Measurements from ENCODE around the gene AAK1.
"Not testable (repeated sequence)": the region's sequence is repeated elsewhere in the genome, so short reads cannot be mapped to it uniquely, and the experiment has no call there.

Gene AAK1

GRCh38 chr2:69659349-69659748 is 15.8 kb upstream of the AAK1 start:
- DNase-seq = no peak

GRCh38 chr2:69652206-69652605 is 8.7 kb upstream of the AAK1 start:
- no peak for DNase-seq

GRCh38 chr2:69647196-69647595 is 3.7 kb upstream of the AAK1 start:
- DNase-seq = not testable (repeated sequence)

DNA sequence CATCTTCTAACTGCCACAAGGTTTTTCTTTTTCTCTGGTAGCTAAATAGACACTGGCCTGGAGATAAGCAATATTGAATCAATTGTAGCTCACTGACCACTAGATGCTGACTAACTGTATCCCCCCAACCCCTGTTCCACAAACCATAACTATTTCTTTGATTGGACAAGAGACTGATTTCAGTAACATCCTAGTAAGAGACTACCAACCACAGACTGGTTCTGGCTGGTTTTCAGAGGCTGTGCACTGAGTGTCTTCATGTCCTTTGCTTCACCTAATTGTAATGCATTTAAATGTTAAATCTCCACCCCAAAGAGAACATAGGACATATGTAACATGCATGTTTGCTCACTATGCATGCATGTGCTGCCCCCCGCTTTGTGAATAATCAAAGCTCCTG is 3.2 kb upstream of the AAK1 start:
- no peak for DNase-seq

- DNase-seq = no peak
Observed at GRCh38 chr2:69645921-69646320, 2.4 kb upstream of the AAK1 start.

GRCh38 chr2:69645031-69645431 is 1.5 kb upstream of the AAK1 start:
- no peak for DNase-seq

DNA sequence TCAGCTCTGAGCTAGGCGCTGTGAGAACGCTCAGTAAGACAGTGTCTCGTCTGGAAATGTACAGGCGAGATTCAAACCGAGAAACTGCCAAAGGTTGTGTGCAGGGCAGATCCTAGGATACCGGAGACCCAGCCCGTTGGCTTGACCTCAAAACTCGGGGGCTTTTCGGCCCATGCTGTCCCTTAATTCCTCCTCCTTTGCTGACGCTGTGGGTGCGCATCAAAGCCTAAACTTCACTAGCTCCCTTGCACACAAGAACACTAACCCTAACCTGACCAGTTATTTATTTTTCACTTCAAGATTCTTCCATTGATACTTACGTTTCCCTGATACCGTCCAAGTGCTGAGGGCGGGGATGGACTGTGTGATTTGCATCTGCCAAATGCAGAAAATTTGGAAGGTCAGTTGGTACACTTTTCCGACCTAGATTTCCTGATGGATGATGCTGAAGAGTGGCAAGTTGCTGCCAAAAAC is 1.0 kb upstream of the AAK1 start:
- no peak for DNase-seq

GRCh38 chr2:69642709-69643601 is 584 bp downstream of the AAK1 start:
- DNase-seq = no peak

DNA sequence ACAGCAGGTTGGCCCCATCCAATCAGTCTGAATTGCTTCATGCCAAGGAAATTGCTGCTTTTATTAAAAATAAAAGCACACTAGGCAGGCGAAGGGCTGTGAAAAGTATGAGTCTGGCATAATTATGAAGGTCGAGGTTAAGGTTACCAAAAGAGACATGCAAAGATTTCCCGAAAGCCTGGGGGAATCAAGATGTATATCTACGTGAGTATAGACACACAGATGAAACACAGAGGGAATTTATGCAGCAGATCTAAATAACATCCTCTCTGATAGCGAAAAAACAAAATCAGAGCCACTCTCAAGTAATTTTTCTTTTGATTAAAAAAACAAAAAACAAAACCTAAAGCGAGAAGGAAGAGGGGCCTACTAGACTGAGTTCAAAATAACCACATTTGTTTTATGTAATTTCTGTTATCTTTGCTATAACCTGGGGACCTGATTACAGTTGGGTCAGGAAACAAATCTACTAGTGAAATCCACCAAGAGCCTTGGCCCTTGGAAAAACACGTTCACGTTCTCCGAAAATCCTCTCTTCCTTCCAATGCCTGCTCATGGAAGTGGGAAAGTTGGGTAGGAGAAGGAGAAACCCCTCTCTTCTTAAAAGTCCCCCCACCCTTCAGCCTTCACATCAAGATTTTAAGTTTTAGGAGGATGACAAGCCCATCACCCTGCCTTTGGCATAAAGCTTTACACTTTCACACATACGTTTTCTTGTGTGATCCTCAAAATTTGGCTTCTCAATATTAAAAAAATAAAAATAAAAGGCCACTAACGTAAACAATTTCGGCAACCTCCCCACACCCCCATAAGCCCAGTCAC is 1.4 kb downstream of the AAK1 start:
- no peak for DNase-seq

DNA sequence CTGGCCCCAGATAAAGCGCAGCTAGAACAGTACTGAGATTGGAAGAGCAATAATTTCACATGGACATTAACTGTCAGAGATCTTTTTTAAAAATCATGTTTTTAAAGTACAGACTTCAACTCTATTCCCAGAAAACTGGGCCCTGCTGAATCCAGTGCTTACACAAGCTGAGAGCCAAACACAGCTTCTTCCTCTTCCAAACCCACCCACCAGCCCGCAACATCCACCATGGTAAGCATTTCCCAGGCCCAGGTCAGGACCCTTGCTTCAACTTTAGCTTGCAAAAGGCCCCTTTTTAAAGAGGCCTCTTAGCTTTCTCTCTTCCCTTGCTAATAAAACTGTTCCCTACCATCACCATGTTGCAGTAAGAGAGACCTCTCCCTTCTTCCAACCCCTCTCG is 2.1 kb downstream of the AAK1 start:
- DNase-seq = no peak

DNA sequence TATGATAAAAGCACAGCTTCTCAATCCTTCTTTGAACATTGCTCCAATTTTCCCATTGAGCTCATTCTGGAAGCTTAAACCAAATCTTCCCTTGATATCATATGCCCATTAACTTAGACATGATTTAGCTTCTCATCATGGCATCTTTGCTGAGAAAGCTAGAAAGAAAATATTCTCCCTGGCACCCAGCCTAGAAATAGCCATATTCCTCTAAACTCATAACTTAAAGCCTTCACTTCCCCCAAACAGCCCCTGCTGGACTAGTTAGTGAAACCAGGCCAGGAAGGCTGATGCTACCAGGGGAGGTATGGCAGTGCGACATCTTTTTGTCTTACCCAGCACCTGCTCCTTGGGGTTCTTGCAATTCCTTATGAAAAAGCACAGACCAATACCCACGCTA is 4.3 kb downstream of the AAK1 start:
- no peak for DNase-seq

DNA sequence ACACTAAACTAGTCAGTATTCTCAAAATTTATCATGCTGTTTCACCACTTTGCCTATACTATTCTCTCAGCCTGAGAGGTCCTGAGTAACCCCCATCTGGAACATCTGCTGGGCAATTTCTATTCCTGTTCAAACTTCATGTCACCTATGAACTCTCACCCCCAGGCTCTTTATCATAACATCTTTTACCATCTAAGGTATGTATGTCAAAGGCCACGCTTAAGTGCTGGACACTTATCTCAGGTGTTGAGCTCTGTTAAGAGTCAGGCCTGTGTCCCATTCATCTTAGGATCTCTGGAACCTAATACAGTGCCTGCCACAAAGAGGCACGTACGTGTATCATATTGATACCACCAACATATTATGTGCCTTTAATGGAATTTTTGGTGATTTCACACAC is 4.9 kb downstream of the AAK1 start:
- DNase-seq = no peak

DNA sequence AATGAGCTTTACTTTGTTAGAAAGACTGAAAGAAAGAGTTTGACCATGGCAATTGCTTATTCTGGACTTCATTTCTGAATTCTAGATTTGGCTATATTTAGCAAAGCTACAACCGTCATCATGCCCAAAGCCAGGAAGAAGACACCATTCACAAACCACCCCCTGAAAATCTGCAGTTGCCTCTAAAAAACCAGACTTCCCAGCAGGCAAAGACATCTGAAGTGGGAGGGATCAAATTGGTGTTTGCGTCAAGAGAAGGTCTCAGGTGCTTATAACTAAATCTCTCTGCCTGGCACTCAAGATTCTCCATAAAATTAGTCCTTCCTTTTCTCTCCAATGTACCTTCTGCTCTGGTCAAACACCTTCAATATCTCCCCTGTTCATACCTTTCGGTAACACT is 5.6 kb downstream of the AAK1 start:
- DNase-seq = no peak

GRCh38 chr2:69636395-69636794 is 7.1 kb downstream of the AAK1 start:
- DNase-seq = no peak

DNA sequence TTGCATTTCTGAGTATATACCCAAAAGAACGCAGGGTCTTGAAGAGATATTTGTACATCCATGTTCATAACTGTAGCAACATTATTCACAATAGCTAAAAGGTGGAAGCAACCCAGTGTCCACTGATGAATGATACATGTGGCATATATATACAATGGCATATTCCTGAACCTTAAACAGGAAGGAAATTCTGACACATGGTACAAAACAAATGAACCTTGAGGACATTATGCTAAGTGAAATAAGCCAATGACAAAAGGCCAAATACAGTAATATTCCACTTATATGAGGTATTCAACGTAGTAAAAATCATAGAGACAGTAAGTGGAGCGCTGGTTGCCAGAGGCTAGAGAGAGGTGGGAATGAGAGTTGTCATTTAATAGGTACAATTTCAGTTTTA is 8.1 kb downstream of the AAK1 start:
- DNase-seq = no peak

- DNase-seq = no peak
Observed at GRCh38 chr2:69634196-69634821, 9.2 kb downstream of the AAK1 start.

DNA sequence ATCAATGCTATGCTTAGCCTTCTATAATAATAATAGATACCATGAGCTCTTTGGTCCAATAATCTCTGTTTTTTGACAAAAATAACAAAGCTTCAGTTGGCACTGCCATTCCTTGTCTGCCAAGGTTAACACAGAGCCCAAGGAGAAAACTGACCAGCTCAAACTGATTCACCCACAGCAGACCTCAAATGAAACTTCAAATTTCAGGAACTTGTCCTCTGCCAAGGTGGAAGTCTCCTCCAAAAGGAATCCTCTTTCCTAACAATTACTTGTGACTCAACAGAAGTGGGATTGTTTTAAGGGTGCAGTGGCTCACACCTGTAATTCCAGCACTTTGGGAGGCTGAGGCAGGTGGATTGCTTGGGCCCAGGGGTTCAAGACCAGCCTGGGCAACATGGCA is 12.1 kb downstream of the AAK1 start:
- no peak for DNase-seq

DNA sequence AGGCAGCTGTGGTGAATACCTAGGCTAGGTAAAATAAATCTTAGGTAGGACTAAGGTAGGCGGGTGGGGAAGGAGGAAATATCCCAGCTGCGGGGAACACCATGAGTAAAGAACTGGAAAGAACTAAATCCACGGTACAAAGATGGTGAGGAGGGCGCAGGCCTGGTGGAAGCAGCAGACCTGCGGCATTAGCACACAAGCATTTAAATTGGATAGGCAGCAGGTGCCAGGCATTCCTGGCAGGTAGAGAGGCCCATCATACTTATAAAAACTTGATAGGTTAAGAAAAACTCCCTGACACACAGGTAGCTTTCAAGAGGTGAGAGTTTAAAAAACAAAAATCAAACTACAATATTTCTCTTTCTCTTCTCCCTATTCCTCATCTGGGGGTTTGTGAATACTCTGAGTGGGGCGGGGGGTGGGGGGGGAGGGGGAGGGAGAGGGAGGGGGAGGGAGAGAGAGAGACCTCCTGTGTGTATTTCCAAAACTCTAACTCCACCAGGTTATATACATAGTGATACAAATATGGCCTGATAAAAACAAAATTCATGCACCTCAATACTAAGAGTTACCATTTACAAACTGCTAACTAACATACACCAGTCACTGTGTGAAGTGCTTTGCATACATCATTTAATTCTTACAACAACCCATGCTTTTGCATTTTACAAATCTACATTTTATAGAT is 13.5 kb downstream of the AAK1 start:
- DNase-seq = no peak

DNA sequence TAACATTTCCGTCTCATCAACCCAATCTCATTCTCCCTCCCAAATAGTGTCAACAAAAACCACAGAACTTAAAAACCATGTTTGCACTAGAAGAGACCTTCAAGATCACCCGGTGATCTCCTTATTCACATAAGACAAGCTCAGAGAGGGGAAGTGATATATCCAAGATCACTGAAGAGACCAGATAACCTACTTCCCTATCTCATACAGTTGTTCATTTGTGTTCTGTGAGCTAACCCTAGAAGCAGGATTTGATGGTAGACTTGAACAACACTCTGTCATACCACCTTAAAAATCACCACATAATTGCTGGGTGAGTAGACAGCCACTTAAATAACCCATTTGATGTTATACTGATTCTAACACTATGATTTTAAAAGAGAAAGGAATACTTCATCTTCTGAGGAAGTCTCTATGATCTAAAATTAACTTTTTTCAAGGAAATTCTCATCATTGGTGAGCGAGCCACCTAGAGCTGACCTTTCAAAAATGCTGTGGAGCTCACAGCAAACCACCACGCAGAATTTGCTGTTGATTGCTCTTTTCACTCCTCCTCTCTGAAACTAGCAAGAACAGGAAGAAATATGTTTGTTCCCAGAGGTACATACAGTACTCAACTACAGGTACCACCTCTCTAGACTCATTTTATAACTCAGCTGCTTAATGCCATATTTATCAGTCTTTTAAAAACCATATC is 15.1 kb downstream of the AAK1 start:
- no peak for DNase-seq

- DNase-seq = no peak
Observed at GRCh38 chr2:69625078-69625795, 18.3 kb downstream of the AAK1 start.

DNA sequence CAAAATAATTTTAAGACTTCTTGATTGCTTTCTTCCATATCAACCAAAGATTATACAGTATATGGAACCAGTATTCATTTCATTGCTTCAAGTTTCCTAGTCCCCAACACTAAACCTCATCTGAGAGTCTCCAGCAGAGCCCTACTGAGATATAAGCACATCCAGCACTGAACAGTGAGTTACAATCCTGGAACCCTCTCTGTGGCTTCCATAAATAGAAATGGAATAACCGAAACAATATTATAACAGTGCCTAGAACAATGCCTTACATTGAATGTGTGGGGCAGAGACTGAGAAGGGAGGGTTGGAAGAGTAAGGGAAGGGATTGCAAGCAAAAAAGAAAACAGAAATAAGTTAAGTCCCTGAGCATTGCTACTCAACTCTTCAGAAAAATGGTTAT is 18.9 kb downstream of the AAK1 start:
- no peak for DNase-seq

GRCh38 chr2:69624131-69624530 is 19.4 kb downstream of the AAK1 start:
- no peak for DNase-seq
